A549 (cell line): Measurements from ENCODE around the gene GNB1L.

ENCODE experiments used
- CHD4 ChIP-seq: fragments of 200-600 bp; sonication (generic); IDR thresholded peaks from 2 replicates; pipeline ENCODE4 v1.6.1; 2016; ENCODE audit warnings: antibody characterized with exemption, mild to moderate bottlenecking, borderline replicate concordance
- CTCF ChIP-seq: fragments of >200 bp; sonication (Bioruptor Twin); formaldehyde crosslinking; IDR thresholded peaks from 3 replicates; pipeline ENCODE4 v1.5.1; 2016
- E2F6 ChIP-seq: IDR thresholded peaks from 2 replicates; pipeline ENCODE4 v1.6.1; 2012; ENCODE audit warnings: low read depth, borderline replicate concordance
- HEYL ChIP-seq: fragments of 250-450 bp; sonication (Bioruptor Pico); IDR thresholded peaks from 2 replicates; pipeline ENCODE4 v1.8.0; 2021; ENCODE audit warnings: mild to moderate bottlenecking, moderate library complexity
- HOXB13 ChIP-seq: fragments of 250-450 bp; sonication (Bioruptor Pico); IDR thresholded peaks from 2 replicates; pipeline ENCODE4 v1.5.0; 2020; ENCODE audit warnings: low read depth, mild to moderate bottlenecking, moderate library complexity
- MYC ChIP-seq: IDR thresholded peaks from 2 replicates; pipeline ENCODE4 v1.6.1; 2012; ENCODE audit warnings: mild to moderate bottlenecking, inconsistent platforms, low read length, improper control_type of control experiment, borderline replicate concordance
- POLR2A ChIP-seq: IDR thresholded peaks from 2 replicates; pipeline ENCODE4 v1.6.1; 2012; ENCODE audit warnings: mild to moderate bottlenecking, low read length
- REST ChIP-seq: fragments of 200-600 bp; sonication (generic); IDR thresholded peaks from 2 replicates; pipeline ENCODE4 v1.6.1; 2016; ENCODE audit warnings: antibody characterized with exemption, mild to moderate bottlenecking, moderate library complexity
- SMC3 ChIP-seq: fragments of >200 bp; sonication (Bioruptor Twin); formaldehyde crosslinking; IDR thresholded peaks from 3 replicates; pipeline ENCODE4 v1.6.1; 2018; ENCODE audit warnings: inconsistent platforms

GRCh38 chr22:19868773-19869471 lies 14.2 kb upstream of the GNB1L start:
- TF ChIP-seq HEYL (CRISPR knock-in tag): no peak
- no peak for TF ChIP-seq CTCF
- no peak for TF ChIP-seq HOXB13
- TF ChIP-seq MYC: no peak
- TF ChIP-seq E2F6: no peak
- no peak for TF ChIP-seq REST
- TF ChIP-seq POLR2A: no peak
- TF ChIP-seq SMC3: no peak
- no peak for TF ChIP-seq CHD4
